Prostate gland (tissue), 2 donors: ENCODE data around the gene GOLT1A. TPM values are rescaled to one million over a fixed set of nuclear protein-coding genes. Genes with fewer than 3 reads are reported as not detected.

Source experiments
- DNase-seq: peaks from one replicate; pipeline ENCODE4 v3.0.0-alpha.2; 2019; ENCODE audit warnings: low spot score
- H3K27ac ChIP-seq, 2 donors: fragments of 200-600 bp; sonication (generic); 2 replicates each; pipeline ENCODE4 v1.5.1; 2017 to 2019
- H3K27me3 ChIP-seq: fragments of 200-600 bp; sonication (generic); replicated peaks from 2 replicates; pipeline ENCODE4 v1.5.1; 2019; ENCODE audit not compliant: insufficient read depth
- H3K36me3 ChIP-seq, 2 donors: fragments of 200-600 bp; sonication (generic); 1 replicate in 1 of 2; 2 replicates in 1 of 2; pipeline versions ENCODE4 v1.5.1 to v1.8.1; 2017 to 2019
- H3K4me1 ChIP-seq: fragments of 200-600 bp; sonication (generic); replicated peaks from 2 replicates; pipeline ENCODE4 v1.5.1; 2019
- H3K4me3 ChIP-seq, 2 donors: fragments of 200-600 bp; sonication (generic); 2 replicates each; pipeline ENCODE4 v1.5.1; 2017 to 2019
- H3K9me3 ChIP-seq: fragments of 200-600 bp; sonication (generic); 2 replicates; pipeline ENCODE4 v1.5.1; 2017
- POLR2A ChIP-seq: fragments of 450-650 bp; IDR thresholded peaks from one replicate; pipeline ENCODE4 v1.6.1; 2016; ENCODE audit warnings: antibody characterized with exemption, mild to moderate bottlenecking
- POLR2AphosphoS5 ChIP-seq: sonication (generic); formaldehyde crosslinking; IDR thresholded peaks from one replicate; pipeline ENCODE4 v1.6.1; 2017; ENCODE audit warnings: antibody characterized with exemption
- WGBS: methylation state at CpG from one replicate; pipeline ENCODE4 v1.1.5; 2018; 5-methylcytosine and 5-hydroxymethylcytosine counted together
- intact Hi-C: fragments of 100-400 bp; cut with DNase I; formaldehyde crosslinking; loops from one replicate; pipeline ENCODE4 v1.14.2; 2022
- total RNA-seq, 2 donors: library from RNA; depleted of rRNA; stranded (reverse); fragments of >200 nt; gene quantifications; one replicate each; pipeline ENCODE4 v1.1.0, GENCODE V29; 2016
- TF ChIP-seq, protein P1 (sequence below), 4 experiments: fragments of 200-600 bp in 2 of 4; fragments of 450-650 bp in 2 of 4; sonication (generic) in 2 of 4; IDR thresholded peaks; 1 replicate in 3 of 4; 2 replicates in 1 of 4; pipeline ENCODE4 v1.5.1; 2016 to 2019; ENCODE audit warnings: antibody characterized with exemption in 4 of 4, mild to moderate bottlenecking in 2 of 4, moderate library complexity in 2 of 4

The GOLT1A gene
- total RNA-seq, 2 donors from 2014 or later = 3.0 to 3.6 TPM

DNA sequence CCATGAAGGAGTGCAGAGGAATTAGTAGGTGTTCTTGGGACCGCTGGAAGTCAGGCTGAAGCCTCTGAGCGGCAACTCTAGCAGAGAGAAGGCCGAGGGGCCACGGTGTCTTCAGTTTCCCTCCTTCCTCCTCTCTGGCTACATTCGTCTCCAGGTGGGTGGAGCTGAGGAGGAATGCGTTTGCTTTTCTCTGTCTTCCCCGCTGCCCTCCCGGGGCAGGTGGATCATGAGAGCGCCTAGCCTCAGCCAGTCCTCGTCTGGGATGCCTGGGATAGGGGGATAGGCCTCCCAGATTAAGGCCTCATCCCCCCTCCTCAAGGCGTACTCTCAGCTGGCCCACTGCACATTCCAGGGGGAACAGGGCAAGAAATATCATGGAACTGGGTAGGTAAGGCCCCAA lies 7.5 kb upstream of the GOLT1A start:
- Histone ChIP-seq H3K4me1 (peaks cover 4% of the 10 kb centered on the region), H3K27me3 (no peaks in the 10 kb centered on the region), H3K4me3 (no peak overlapping the region), H3K27ac (no peak overlapping the region), H3K9me3 (no peaks in the 10 kb centered on the region), H3K36me3 (no peaks in the 10 kb centered on the region)
- DNase-seq = no peak
- WGBS = 81% methylated on average over 11 of the region's 11 CpGs
- intact Hi-C loops = no loop called here
- TF ChIP-seq POLR2A (no peak), POLR2AphosphoS5 (no peak)
- TF ChIP-seq, protein P1, sequence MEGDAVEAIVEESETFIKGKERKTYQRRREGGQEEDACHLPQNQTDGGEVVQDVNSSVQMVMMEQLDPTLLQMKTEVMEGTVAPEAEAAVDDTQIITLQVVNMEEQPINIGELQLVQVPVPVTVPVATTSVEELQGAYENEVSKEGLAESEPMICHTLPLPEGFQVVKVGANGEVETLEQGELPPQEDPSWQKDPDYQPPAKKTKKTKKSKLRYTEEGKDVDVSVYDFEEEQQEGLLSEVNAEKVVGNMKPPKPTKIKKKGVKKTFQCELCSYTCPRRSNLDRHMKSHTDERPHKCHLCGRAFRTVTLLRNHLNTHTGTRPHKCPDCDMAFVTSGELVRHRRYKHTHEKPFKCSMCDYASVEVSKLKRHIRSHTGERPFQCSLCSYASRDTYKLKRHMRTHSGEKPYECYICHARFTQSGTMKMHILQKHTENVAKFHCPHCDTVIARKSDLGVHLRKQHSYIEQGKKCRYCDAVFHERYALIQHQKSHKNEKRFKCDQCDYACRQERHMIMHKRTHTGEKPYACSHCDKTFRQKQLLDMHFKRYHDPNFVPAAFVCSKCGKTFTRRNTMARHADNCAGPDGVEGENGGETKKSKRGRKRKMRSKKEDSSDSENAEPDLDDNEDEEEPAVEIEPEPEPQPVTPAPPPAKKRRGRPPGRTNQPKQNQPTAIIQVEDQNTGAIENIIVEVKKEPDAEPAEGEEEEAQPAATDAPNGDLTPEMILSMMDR (IDR thresholded peaks at IDR 0.05) = no peak

DNA sequence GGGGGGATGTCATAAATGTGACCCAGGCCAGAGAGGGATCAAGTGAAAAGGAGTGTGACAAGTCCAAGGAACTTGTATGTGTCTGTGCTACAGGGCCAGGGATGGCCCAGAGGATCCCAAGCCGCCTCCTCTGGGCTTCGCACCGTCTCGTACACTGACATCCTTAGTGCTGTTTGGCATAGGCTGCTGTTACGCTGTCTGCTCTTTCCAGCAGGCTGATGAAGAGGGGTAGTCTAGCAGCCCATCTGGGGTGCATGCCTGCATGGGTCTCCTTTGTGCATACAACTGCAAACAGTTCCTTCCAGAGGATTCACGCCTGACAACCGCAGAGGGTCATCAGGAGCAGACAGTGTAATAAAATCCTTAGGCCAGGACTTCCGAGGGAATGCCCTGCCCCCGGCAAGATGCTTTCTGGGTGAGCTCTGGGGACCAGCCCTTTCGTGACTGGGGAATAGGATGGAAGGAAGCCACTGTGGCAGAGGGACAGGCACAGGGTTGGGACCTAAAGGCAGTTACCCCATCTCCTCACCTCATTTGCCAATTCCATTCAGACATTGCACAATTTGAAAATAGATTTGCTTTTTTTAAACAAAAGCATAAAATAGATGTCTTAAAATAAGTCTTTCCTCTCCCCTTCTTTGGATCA lies 6.3 kb upstream of the GOLT1A start:
- intact Hi-C loops = no loop called here
- Histone ChIP-seq H3K27ac (no peak overlapping the region), H3K36me3 (no peaks in the 10 kb centered on the region), H3K27me3 (no peaks in the 10 kb centered on the region), H3K4me3 (no peak overlapping the region), H3K9me3 (no peaks in the 10 kb centered on the region), H3K4me1 (no peaks in the 10 kb centered on the region)
- TF ChIP-seq POLR2AphosphoS5 (no peak), POLR2A (no peak)
- no peak for DNase-seq
- 86% methylated on average over 10 of the region's 10 CpGs for WGBS

DNA sequence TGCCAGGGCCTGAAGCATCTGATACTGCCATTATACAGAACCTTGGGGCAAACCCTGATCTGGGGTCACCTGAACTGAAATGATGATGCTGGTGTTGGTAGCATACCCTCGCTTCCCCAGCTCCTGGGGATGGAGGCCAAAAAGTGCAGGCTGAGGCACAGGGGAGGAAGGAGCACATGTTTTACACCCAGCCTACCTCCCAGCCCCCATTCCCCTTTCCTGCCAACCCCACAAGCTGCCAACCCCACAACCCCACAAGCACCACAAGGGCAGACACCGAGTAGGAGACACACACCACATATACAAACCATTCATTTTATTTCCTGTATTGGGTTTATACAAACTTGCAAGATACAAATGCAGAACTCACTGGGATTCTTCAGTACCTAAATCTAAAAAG lies 4.8 kb upstream of the GOLT1A start:
- H3K9me3 ChIP-seq = no peaks in the 10 kb centered on the region
- intact Hi-C loops = no loop called here
- H3K27me3 ChIP-seq = no peaks in the 10 kb centered on the region

DNA sequence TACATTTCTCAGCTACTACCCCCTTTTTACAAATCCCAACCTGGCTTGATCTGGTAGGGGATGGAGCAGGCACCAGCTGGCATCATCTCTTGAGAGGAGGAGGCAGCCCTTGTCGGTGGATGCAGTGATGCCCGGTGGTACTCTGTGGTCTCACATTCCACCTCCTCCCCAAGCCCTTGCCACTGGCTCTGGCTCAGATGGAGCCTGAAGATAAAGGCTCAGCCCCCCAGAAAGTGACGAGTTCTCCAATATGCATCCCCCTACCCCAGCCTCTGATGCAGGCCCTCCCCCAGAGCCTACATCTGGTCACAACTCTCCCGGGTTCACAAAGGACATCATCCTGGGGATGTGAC lies 3.8 kb upstream of the GOLT1A start:
- 61% methylated on average over 4 of the region's 4 CpGs for WGBS
- DNase-seq = no peak
- no peaks in the 10 kb centered on the region for H3K36me3 ChIP-seq
- TF ChIP-seq POLR2A (no peak), POLR2AphosphoS5 (no peak)
- TF ChIP-seq, protein P1 (IDR thresholded peaks at IDR 0.05) = no peak
- no peaks in the 10 kb centered on the region for H3K4me1 ChIP-seq
- H3K9me3 ChIP-seq = no peaks in the 10 kb centered on the region
- intact Hi-C loops = no loop called here
- no peak overlapping the region for H3K27ac ChIP-seq
- H3K4me3 ChIP-seq = no peak overlapping the region
- H3K27me3 ChIP-seq = no peaks in the 10 kb centered on the region

More for the DNA sequence above, 4.8 kb upstream of the GOLT1A start:
- DNase-seq = no peak
- no peak overlapping the region for H3K4me3 ChIP-seq
- TF ChIP-seq POLR2A (no peak), POLR2AphosphoS5 (no peak)
- TF ChIP-seq, protein P1 (IDR thresholded peaks at IDR 0.05) = no peak
- H3K4me1 ChIP-seq = no peaks in the 10 kb centered on the region
- H3K27ac ChIP-seq = no peak overlapping the region
- H3K36me3 ChIP-seq = no peaks in the 10 kb centered on the region
- WGBS = 64% methylated on average over 2 of the region's 2 CpGs

DNA sequence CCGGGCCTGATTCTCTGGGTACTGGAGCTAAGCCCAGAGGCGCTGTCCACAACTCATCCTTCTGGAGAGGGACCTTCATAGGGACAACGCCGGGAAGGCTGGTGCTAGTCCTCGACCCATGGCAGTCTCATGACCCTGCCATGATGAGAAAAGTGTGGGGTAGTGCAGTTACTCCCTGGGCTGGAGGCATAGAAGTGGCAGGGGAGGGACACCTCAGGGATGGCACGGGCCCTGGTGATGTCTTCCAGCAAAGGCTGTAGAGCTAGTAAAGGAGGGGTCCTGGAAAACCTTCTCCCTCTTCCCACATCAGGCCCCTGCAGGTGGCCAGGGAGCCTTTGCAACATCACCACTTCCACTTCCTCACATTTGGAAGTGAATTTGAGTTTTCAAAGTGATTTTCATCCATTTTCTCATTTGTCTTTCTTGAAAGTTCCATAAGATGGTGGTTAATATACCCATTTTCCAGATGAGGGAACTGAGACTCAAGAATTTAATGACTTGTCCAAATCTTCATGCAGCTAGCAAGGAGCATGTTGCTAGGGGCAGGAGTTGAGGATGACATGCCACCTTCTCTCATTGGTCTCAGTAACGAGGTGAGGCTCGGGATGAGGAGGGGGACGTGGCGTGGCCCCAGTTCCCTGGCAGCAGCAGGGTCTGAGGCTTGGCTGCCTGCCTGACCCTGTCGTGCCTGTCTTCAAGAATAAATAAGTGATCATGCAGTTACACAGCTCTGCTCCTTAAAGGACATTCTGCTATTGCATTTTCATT lies 3.3 kb upstream of the GOLT1A start:
- WGBS = 74% methylated on average over 11 of the region's 11 CpGs
- Histone ChIP-seq H3K4me3 (no peak overlapping the region), H3K27ac (no peak overlapping the region), H3K36me3 (no peaks in the 10 kb centered on the region), H3K27me3 (no peaks in the 10 kb centered on the region), H3K9me3 (no peaks in the 10 kb centered on the region), H3K4me1 (no peaks in the 10 kb centered on the region)
- intact Hi-C loops = no loop called here
- DNase-seq = no peak
- TF ChIP-seq POLR2AphosphoS5 (no peak), POLR2A (no peak)
- TF ChIP-seq, protein P1 (IDR thresholded peaks at IDR 0.05) = no peak
